ENCODE data around the gene POLR3B.
A peak's percentile ranks its signal among the peaks of the same experiment; 100 is the strongest.
"Not testable (repeated sequence)": the region's sequence is repeated elsewhere in the genome, so short reads cannot be mapped to it uniquely, and the experiment has no call there.

Gene POLR3B

GRCh38 chr12:106459124-106459523 lies 101.6 kb downstream of the POLR3B start:
- DNase-seq: no peak

GRCh38 chr12:106459534-106459933 lies 102.0 kb downstream of the POLR3B start:
- no peak for DNase-seq

GRCh38 chr12:106461730-106462129 lies 104.2 kb downstream of the POLR3B start:
- DNase-seq: no peak

GRCh38 chr12:106465605-106466004 lies 108.1 kb downstream of the POLR3B start:
- not testable (repeated sequence) for DNase-seq

- DNase-seq: not testable (repeated sequence)
Measured at GRCh38 chr12:106475662-106476061, 118.1 kb downstream of the POLR3B start.

- not testable (repeated sequence) for DNase-seq
Measured at GRCh38 chr12:106477627-106478026, 120.1 kb downstream of the POLR3B start.

- no peak for DNase-seq
Measured at GRCh38 chr12:106480251-106480650, 122.7 kb downstream of the POLR3B start.

GRCh38 chr12:106481246-106481645 lies 123.7 kb downstream of the POLR3B start:
- no peak for DNase-seq

GRCh38 chr12:106487664-106488063 lies 130.1 kb downstream of the POLR3B start:
- DNase-seq: no peak

- no peak for DNase-seq
Measured at GRCh38 chr12:106488884-106489283, 131.3 kb downstream of the POLR3B start.

GRCh38 chr12:106490264-106490663 lies 132.7 kb downstream of the POLR3B start:
- no peak for DNase-seq

GRCh38 chr12:106492857-106493256 lies 135.3 kb downstream of the POLR3B start:
- DNase-seq: no peak

- DNase-seq: peak in 12 of 58 donors; percentile 0 to 23 (median 2)
Measured at GRCh38 chr12:106493531-106493930, 136.0 kb downstream of the POLR3B start.

GRCh38 chr12:106495354-106495965 lies 137.9 kb downstream of the POLR3B start:
- DNase-seq: peak in 1 of 58 donors; percentile 4

GRCh38 chr12:106498056-106498455 lies 140.5 kb downstream of the POLR3B start:
- DNase-seq: no peak

- DNase-seq: no peak
Measured at GRCh38 chr12:106499628-106500027, 142.1 kb downstream of the POLR3B start.

GRCh38 chr12:106506691-106507090 lies 149.1 kb downstream of the POLR3B start:
- no peak for DNase-seq

- DNase-seq: no peak
Measured at GRCh38 chr12:106508966-106509365, 151.4 kb downstream of the POLR3B start.

- DNase-seq: no peak
Measured at GRCh38 chr12:106511365-106511764, 153.8 kb downstream of the POLR3B start.

- DNase-seq: no peak
Measured at GRCh38 chr12:106517314-106517713, 159.8 kb downstream of the POLR3B start.

GRCh38 chr12:106519607-106520021 lies 162.1 kb downstream of the POLR3B start:
- no peak for DNase-seq

- DNase-seq: no peak
Measured at GRCh38 chr12:106521901-106522300, 164.4 kb downstream of the POLR3B start.

GRCh38 chr12:106522708-106523107 lies 165.2 kb downstream of the POLR3B start:
- no peak for DNase-seq

- no peak for DNase-seq
Measured at GRCh38 chr12:106527356-106527755, 169.8 kb downstream of the POLR3B start.
